ENCODE results near the gene ANKFY1.

GRCh38 chr17:4309897-4310296 is 46.1 kb upstream of the ANKFY1 start:
- TF ChIP-seq POLR2AphosphoS5 (IDR thresholded peaks at IDR 0.05) (no peak), POLR2A (IDR thresholded peaks at IDR 0.05) (no peak), CTCF (IDR thresholded peaks at IDR 0.05) (no peak)
